GM12878 (cell line): ENCODE measurements around the gene PITPNC1. TPM values are rescaled to one million over a fixed set of nuclear protein-coding genes. Genes with fewer than 3 reads are reported as not detected.

Experiments used
- ATAC-seq: fragments of 200-7000 bp; cut with Tn5 transposase; 3 replicates; pipeline ENCODE4 v1.9.1; 2020; ENCODE audit warnings: mild to moderate bottlenecking, moderate library complexity
- BruUV-seq: library from RNA; stranded (reverse); fragments of 400-500 nt; replicated peaks from 2 replicates; lab custom pipeline; 2021; lab: Mats Ljungman, UMichigan
- CTCF ChIA-PET: fragments of 300-600 bp; sonication (Branson Sonifier 250); formaldehyde crosslinking; extraction: SDS; loops from one replicate; lab custom pipeline; 2021; ENCODE audit warnings: inconsistent platforms; lab: Yijun Ruan, JAX
- POLR2A ChIA-PET: fragments of 350-600 bp; formaldehyde crosslinking; extraction: SDS; loops from one replicate; lab custom pipeline; 2021; ENCODE audit warnings: inconsistent platforms; lab: Charles Lee
- RAD21 ChIA-PET: fragments of 300-600 bp; sonication (Branson Sonifier 250); formaldehyde crosslinking; loops from one replicate; lab custom pipeline; 2023; ENCODE audit warnings: antibody characterized with exemption; ENCODE audit not compliant: unreplicated experiment; lab: Charles Lee
- SMC1A ChIA-PET: fragments of 300-600 bp; sonication (Branson Sonifier 250); formaldehyde crosslinking; loops from one replicate; lab custom pipeline; 2023; ENCODE audit not compliant: unreplicated experiment, uncharacterized antibody; lab: Charles Lee
- DNase-seq: peaks from one replicate; pipeline ENCODE4 v3.0.0-alpha.2; 2011; ENCODE audit warnings: low read depth, low spot score
- FAIRE-seq: peaks from 3 replicates; lab custom pipeline; 2011; peaks lifted over from hg19 to GRCh38; lab: Jason Lieb, UNC
- H2AFZ ChIP-seq: 2 replicates; pipeline ENCODE4 v1.6.0; 2011; ENCODE audit warnings: low read depth, low read length, control low read depth; ENCODE audit not compliant: control insufficient read depth
- H3K27ac ChIP-seq: 2 replicates; pipeline ENCODE4 v1.5.1; 2011; ENCODE audit warnings: control low read depth; ENCODE audit not compliant: control insufficient read depth, insufficient read depth
- H3K27me3 ChIP-seq, 2 experiments: replicated peaks in 1 of 2; 2 replicates each; pipeline versions ENCODE4 v1.6.0 to v1.6.1; 2011; ENCODE audit warnings: low read length in 1 of 2; ENCODE audit not compliant: control insufficient read depth in 2 of 2, insufficient read depth in 2 of 2
- H3K36me3 ChIP-seq, 2 experiments: 2 replicates each; pipeline ENCODE4 v1.5.1; 2011; ENCODE audit warnings: low read length in 1 of 2; ENCODE audit not compliant: control insufficient read depth in 2 of 2, insufficient read depth in 2 of 2
- H3K4me1 ChIP-seq: 2 replicates; pipeline ENCODE4 v1.6.1; 2011; ENCODE audit warnings: mild to moderate bottlenecking, low read length, moderate library complexity, mixed read lengths; ENCODE audit not compliant: control insufficient read depth, insufficient read depth
- H3K4me2 ChIP-seq: 2 replicates; pipeline ENCODE4 v1.6.0; 2011; ENCODE audit warnings: control low read depth; ENCODE audit not compliant: control insufficient read depth, insufficient read depth
- H3K4me3 ChIP-seq: fragments of 200-600 bp; sonication (generic); 2 replicates; pipeline ENCODE4 v1.5.1; 2016
- H3K79me2 ChIP-seq: 2 replicates; pipeline ENCODE4 v1.6.0; 2011; ENCODE audit warnings: low read length; ENCODE audit not compliant: control insufficient read depth, insufficient read depth
- H3K9ac ChIP-seq: 2 replicates; pipeline ENCODE4 v1.8.0; 2011; ENCODE audit warnings: low read length, control low read depth, mixed read lengths; ENCODE audit not compliant: control insufficient read depth, insufficient read depth
- H3K9me3 ChIP-seq: replicated peaks from 3 replicates; pipeline ENCODE4 v1.5.1; 2011; ENCODE audit warnings: mild to moderate bottlenecking, low read length; ENCODE audit not compliant: control insufficient read depth, insufficient read depth
- H4K20me1 ChIP-seq: 2 replicates; pipeline ENCODE4 v1.6.0; 2011; ENCODE audit not compliant: control insufficient read depth, insufficient read depth
- CBX3 ChIP-seq: fragments of 200-600 bp; sonication (generic); IDR thresholded peaks from 2 replicates; pipeline ENCODE4 v1.6.1; 2016; ENCODE audit warnings: low read depth, borderline replicate concordance
- CHD4 ChIP-seq: fragments of 200-600 bp; sonication (generic); IDR thresholded peaks from 2 replicates; pipeline ENCODE4 v1.6.1; 2016; ENCODE audit warnings: mild to moderate bottlenecking
- DPF2 ChIP-seq: fragments of 450-650 bp; IDR thresholded peaks from 2 replicates; pipeline ENCODE4 v1.6.1; 2017; ENCODE audit warnings: mild to moderate bottlenecking
- EGR1 ChIP-seq, 2 experiments: IDR thresholded peaks; 1 replicate in 1 of 2; 2 replicates in 1 of 2; pipeline ENCODE4 v1.6.1; 2011 to 2012; ENCODE audit warnings: low read depth in 2 of 2, low read length in 2 of 2, borderline replicate concordance in 1 of 2, mild to moderate bottlenecking in 1 of 2, moderate library complexity in 1 of 2
- FOS ChIP-seq: IDR thresholded peaks from 3 replicates; pipeline ENCODE4 v1.6.1; 2011; ENCODE audit warnings: borderline replicate concordance; ENCODE audit not compliant: insufficient read length; ENCODE audit errors: extremely low read depth
- IKZF2 ChIP-seq, 2 experiments: fragments of 450-650 bp; IDR thresholded peaks; 2 replicates each; pipeline ENCODE4 v1.6.1; 2017; ENCODE audit warnings: mild to moderate bottlenecking in 2 of 2, moderate library complexity in 2 of 2
- MEF2B ChIP-seq: fragments of 450-650 bp; IDR thresholded peaks from 2 replicates; pipeline ENCODE4 v1.6.1; 2018; ENCODE audit warnings: mild to moderate bottlenecking, moderate library complexity; ENCODE audit not compliant: partially characterized antibody, poor library complexity, severe bottlenecking
- RAD51 ChIP-seq: fragments of 450-650 bp; IDR thresholded peaks from 2 replicates; pipeline ENCODE4 v1.6.1; 2016; ENCODE audit warnings: moderate library complexity, mild to moderate bottlenecking, inconsistent platforms
- SPI1 ChIP-seq: IDR thresholded peaks from 2 replicates; pipeline ENCODE4 v1.6.1; 2011; ENCODE audit warnings: low read depth, mild to moderate bottlenecking, low read length, moderate library complexity, borderline replicate concordance; ENCODE audit not compliant: insufficient read depth
- ZBTB40 ChIP-seq: fragments of 450-650 bp; IDR thresholded peaks from 2 replicates; pipeline ENCODE4 v1.6.1; 2016; ENCODE audit warnings: mild to moderate bottlenecking, moderate library complexity, borderline replicate concordance
- ZSCAN29 ChIP-seq: fragments of 450-650 bp; IDR thresholded peaks from 2 replicates; pipeline ENCODE4 v1.6.1; 2017; ENCODE audit warnings: mild to moderate bottlenecking, moderate library complexity
- ZZZ3 ChIP-seq: IDR thresholded peaks from 2 replicates; pipeline ENCODE4 v1.6.1; 2011; ENCODE audit warnings: low read depth; ENCODE audit not compliant: control insufficient read depth, insufficient read length
- WGBS: methylation state at CpG from one replicate; pipeline ENCODE4 v1.1.6; 2016; ENCODE audit warnings: low lambda C conversion rate; ENCODE audit not compliant: insufficient replicate concordance, insufficient coverage; ENCODE audit errors: missing lambda C conversion rate; 5-methylcytosine and 5-hydroxymethylcytosine counted together
- in situ Hi-C: fragments of 300-500 bp; cut with MboI; formaldehyde crosslinking; loops from 9 replicates; pipeline ENCODE4 v1.14.3; 2018; ENCODE audit warnings: mixed read lengths
- intact Hi-C: fragments of 100-400 bp; cut with micrococcal nuclease; formaldehyde crosslinking; loops from one replicate; pipeline ENCODE4 v1.14.2; 2022; ENCODE audit not compliant: unreplicated experiment
- polyA plus RNA-seq, 11 experiments: library from polyadenylated mRNA; depleted of rRNA in 4 of 11; unstranded in 6 of 11; stranded (reverse) in 5 of 11; fragments of >200 nt; fragmentation: Nextera tagmentation in 4 of 11; fragmentation: Illumina TruSeq in 1 of 11; extraction: Ambion mirVana in 4 of 11; extraction: Trizol in 1 of 11; gene quantifications; 1 replicate in 1 of 11; 2 replicates in 10 of 11; pipeline versions ENCODE4 v1.2.1 to v1.2.3, GENCODE V29; 2011 to 2016; ENCODE audit warnings: inconsistent platforms in 2 of 11, missing spikeins in 2 of 11, low read depth in 1 of 11
- total RNA-seq, 4 experiments: library from RNA; depleted of rRNA in 3 of 4; stranded (reverse); fragments of >200 nt in 3 of 4; fragmentation: Illumina TruSeq in 1 of 4; extraction: Trizol in 1 of 4; gene quantifications; 2 replicates each; pipeline versions ENCODE4 v1.2.1 to v1.2.3, GENCODE V29; 2013 to 2021

Gene PITPNC1
- total and polyA plus RNA-seq, 10 of the 15 experiments (the other 5 are each of a cell fraction or from before 2014, with no cell fraction given), result 12.2 to 62.4 (median 47.3) TPM

GRCh38 chr17:67717624-67718324 is 340.7 kb downstream of the PITPNC1 start, which contains the start of gene NOL11 (continued):
- peak; percentile 38; the same call in 1 of the 2 replicates for TF ChIP-seq ZBTB40
- TF ChIP-seq CBX3, result no peak
- no peak for TF ChIP-seq CHD4

GRCh38 chr17:67718325-67718941 is 341.4 kb downstream of the PITPNC1 start:
- POLR2A ChIA-PET, result interaction anchor here (0.5 to 1.3 kb wide), 7 partner anchors 14 to 123 kb away, joined by 3 to 7 read pairs (median 3); no protein-coding TSS in a partner anchor
- CTCF ChIA-PET, result interaction anchor here (0.9 to 4.1 kb wide), 9 partner anchors 17 to 343 kb away, joined by 3 to 16 read pairs (median 4); no protein-coding TSS in a partner anchor
- Histone ChIP-seq H2AFZ (peak overlapping the region; percentile 84), H3K79me2 (peaks cover 29% of the 10 kb centered on the region), H3K36me3 (peaks cover 3 to 16% of the 10 kb centered on the region in 2 experiments; a peak in 2 of 4 replicates), H4K20me1 (no peaks in the 10 kb centered on the region), H3K4me2 (peak overlapping the region; percentile 84), H3K4me1 (peaks cover 6% of the 10 kb centered on the region), H3K4me3 (peak overlapping the region; percentile 95), H3K27ac (peak overlapping the region; percentile 90), H3K9ac (peak overlapping the region; percentile 95), H3K9me3 (no peaks in the 10 kb centered on the region), H3K27me3 (no peaks in the 10 kb centered on the region)
- TF ChIP-seq DPF2 (no peak), MEF2B (no peak), ZSCAN29 (peak; percentile 78; the same call in 1 of the 2 replicates), SPI1 (no peak), IKZF2 (IDR thresholded peaks at IDR 0.05) (0 out of 4 replicates have a peak, but pooled peaks of 1 of the 2 experiments have one; percentile 24), EGR1 (IDR thresholded peaks at IDR 0.05; ENCODE audit: borderline replicate concordance in 1 of 2, low read depth in 2 of 2, low read length in 2 of 2) (no peak), RAD51 (0 out of 2 replicates have a peak, but pooled peaks have one; percentile 9), FOS (no peak), ZZZ3 (no peak), CBX3 (no peak)
- FAIRE-seq, result no peak
- no peak for DNase-seq
- ATAC-seq, result peak; percentile 50
- in situ Hi-C loops, result loop anchor here (5.0 kb wide), 1 partner anchor 351 kb away; the partner anchor contains the start of gene PSMD12
- RAD21 ChIA-PET, result interaction anchor here (1.0 to 1.6 kb wide), 3 partner anchors 84 to 339 kb away, joined by 3 to 5 read pairs (median 3); no protein-coding TSS in a partner anchor
- intact Hi-C loops, result loop anchor here (5.0 to 10.0 kb wide), 2 partner anchors 109 to 344 kb away; partner anchors contain the start of genes BPTF and PITPNC1
- SMC1A ChIA-PET, result interaction anchor here (0.7 to 2.0 kb wide), 5 partner anchors 10 to 342 kb away, joined by 3 to 10 read pairs (median 3); no protein-coding TSS in a partner anchor
- no TSS peak for BruUV-seq
- under 1% methylated on average over 16 of the region's 16 CpGs for WGBS
